IMR-90 (cell line): ENCODE results near the gene SLC8A3.

ENCODE experiments used
- BHLHE40 ChIP-seq: fragments of 150-350 bp; IDR thresholded peaks from 2 replicates; pipeline ENCODE4 v1.6.1; 2016; ENCODE audit warnings: mild to moderate bottlenecking, low read depth, low read length
- CHD1 ChIP-seq: IDR thresholded peaks from 2 replicates; pipeline ENCODE4 v1.6.1; 2012; ENCODE audit warnings: low read depth, low read length, improper control_type of control experiment
- MAFK ChIP-seq: IDR thresholded peaks from 2 replicates; pipeline ENCODE4 v1.6.1; 2012; ENCODE audit warnings: low read depth, low read length, improper control_type of control experiment
- MAZ ChIP-seq: IDR thresholded peaks from 2 replicates; pipeline ENCODE4 v1.6.1; 2012; ENCODE audit warnings: low read depth, mild to moderate bottlenecking, low read length, improper control_type of control experiment, moderate library complexity, borderline replicate concordance
- POLR2A ChIP-seq: IDR thresholded peaks from 2 replicates; pipeline ENCODE4 v1.6.1; 2012; ENCODE audit warnings: mild to moderate bottlenecking, low read depth, low read length
- RAD21 ChIP-seq: IDR thresholded peaks from 2 replicates; pipeline ENCODE4 v1.6.1; 2012; ENCODE audit warnings: low read length, improper control_type of control experiment
- RCOR1 ChIP-seq: IDR thresholded peaks from 2 replicates; pipeline ENCODE4 v1.6.1; 2012; ENCODE audit warnings: mild to moderate bottlenecking, low read length, improper control_type of control experiment; ENCODE audit not compliant: insufficient replicate concordance
- RFX5 ChIP-seq: IDR thresholded peaks from 2 replicates; pipeline ENCODE4 v1.8.0; 2012; ENCODE audit warnings: low read depth, mild to moderate bottlenecking, low read length, moderate library complexity
- TF ChIP-seq, protein P1 (sequence below): fragments of 150-350 bp; IDR thresholded peaks from 2 replicates; pipeline ENCODE4 v1.6.1; 2017; ENCODE audit warnings: mild to moderate bottlenecking, antibody characterized with exemption, low read length, low read depth
- TF ChIP-seq, protein P2 (sequence below): conservative IDR thresholded peaks from 2 replicates; pipeline ENCODE4 v1.5.1; 2012; ENCODE audit warnings: mild to moderate bottlenecking, low read depth, low read length, improper control_type of control experiment
- TF ChIP-seq, protein P3 (sequence below): fragments of 150-350 bp; IDR thresholded peaks from 2 replicates; pipeline ENCODE4 v1.6.1; 2016; ENCODE audit warnings: low read depth, mild to moderate bottlenecking, low read length, moderate library complexity, borderline replicate concordance

DNA sequence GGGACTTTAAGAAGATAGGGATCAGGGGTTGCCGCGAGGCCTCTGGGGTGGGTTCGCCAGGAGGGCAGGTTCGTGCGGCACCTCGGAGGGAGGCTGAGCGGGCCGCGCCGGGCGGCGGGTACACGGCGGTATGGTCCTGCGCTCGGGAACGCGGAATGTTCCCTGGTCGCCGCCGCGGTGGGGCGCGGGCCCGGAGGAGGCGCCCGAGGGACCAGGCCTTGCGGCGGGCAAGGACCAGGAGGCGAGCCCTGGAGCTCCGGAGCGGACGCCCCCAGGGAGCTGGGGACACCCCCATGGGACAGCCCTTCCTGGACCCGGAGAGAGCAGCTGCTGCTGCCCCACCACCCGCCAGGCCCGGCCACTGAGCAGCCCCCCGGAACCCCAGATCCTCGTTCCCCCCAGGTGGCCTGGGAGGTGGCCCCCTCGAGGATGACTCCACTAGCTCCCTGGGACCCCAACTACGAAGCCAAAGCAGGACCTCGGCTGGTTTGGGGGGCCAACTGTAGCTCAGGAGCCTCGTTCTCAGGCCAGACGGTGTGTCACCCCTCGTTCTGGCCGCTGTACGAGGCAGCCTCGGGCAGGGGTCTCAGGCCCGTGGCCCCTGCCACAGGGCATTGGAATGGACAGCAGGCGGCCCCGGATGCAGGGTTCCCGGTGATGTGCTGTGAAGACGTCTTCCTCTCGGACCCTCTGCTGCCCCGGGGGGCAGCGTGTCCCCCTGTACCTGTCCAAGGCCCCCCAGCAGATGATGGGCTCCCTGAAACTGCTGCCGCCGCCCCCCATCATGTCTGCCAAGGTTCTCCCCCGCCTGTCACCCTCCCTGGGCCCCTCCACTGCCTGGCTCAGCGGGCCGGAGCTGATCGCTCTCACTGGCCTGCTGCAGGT is 45.6 kb upstream of the SLC8A3 start:
- TF ChIP-seq, protein P1, sequence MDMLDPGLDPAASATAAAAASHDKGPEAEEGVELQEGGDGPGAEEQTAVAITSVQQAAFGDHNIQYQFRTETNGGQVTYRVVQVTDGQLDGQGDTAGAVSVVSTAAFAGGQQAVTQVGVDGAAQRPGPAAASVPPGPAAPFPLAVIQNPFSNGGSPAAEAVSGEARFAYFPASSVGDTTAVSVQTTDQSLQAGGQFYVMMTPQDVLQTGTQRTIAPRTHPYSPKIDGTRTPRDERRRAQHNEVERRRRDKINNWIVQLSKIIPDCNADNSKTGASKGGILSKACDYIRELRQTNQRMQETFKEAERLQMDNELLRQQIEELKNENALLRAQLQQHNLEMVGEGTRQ: no peak
- no peak for TF ChIP-seq RAD21
- TF ChIP-seq MAFK: no peak
- TF ChIP-seq, protein P2, sequence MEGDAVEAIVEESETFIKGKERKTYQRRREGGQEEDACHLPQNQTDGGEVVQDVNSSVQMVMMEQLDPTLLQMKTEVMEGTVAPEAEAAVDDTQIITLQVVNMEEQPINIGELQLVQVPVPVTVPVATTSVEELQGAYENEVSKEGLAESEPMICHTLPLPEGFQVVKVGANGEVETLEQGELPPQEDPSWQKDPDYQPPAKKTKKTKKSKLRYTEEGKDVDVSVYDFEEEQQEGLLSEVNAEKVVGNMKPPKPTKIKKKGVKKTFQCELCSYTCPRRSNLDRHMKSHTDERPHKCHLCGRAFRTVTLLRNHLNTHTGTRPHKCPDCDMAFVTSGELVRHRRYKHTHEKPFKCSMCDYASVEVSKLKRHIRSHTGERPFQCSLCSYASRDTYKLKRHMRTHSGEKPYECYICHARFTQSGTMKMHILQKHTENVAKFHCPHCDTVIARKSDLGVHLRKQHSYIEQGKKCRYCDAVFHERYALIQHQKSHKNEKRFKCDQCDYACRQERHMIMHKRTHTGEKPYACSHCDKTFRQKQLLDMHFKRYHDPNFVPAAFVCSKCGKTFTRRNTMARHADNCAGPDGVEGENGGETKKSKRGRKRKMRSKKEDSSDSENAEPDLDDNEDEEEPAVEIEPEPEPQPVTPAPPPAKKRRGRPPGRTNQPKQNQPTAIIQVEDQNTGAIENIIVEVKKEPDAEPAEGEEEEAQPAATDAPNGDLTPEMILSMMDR: no peak
- TF ChIP-seq RFX5: no peak
- no peak for TF ChIP-seq POLR2A
- TF ChIP-seq BHLHE40: no peak
- TF ChIP-seq, protein P3, sequence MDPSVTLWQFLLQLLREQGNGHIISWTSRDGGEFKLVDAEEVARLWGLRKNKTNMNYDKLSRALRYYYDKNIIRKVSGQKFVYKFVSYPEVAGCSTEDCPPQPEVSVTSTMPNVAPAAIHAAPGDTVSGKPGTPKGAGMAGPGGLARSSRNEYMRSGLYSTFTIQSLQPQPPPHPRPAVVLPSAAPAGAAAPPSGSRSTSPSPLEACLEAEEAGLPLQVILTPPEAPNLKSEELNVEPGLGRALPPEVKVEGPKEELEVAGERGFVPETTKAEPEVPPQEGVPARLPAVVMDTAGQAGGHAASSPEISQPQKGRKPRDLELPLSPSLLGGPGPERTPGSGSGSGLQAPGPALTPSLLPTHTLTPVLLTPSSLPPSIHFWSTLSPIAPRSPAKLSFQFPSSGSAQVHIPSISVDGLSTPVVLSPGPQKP: no peak
- TF ChIP-seq MAZ: no peak
- TF ChIP-seq RCOR1: no peak
- TF ChIP-seq CHD1: no peak
